GM21737 (cell line): Measurements from ENCODE around the gene GPC5.
"Not testable (repeated sequence)": the region's sequence is repeated elsewhere in the genome, so short reads cannot be mapped to it uniquely, and the experiment has no call there.

Experiments used
- ATAC-seq: cut with Tn5 transposase; IDR thresholded peaks from one replicate; pipeline ENCODE4 v1.9.1; 2021; ENCODE audit warnings: mild to moderate bottlenecking, moderate library complexity; ENCODE audit not compliant: unreplicated experiment

Gene GPC5

DNA sequence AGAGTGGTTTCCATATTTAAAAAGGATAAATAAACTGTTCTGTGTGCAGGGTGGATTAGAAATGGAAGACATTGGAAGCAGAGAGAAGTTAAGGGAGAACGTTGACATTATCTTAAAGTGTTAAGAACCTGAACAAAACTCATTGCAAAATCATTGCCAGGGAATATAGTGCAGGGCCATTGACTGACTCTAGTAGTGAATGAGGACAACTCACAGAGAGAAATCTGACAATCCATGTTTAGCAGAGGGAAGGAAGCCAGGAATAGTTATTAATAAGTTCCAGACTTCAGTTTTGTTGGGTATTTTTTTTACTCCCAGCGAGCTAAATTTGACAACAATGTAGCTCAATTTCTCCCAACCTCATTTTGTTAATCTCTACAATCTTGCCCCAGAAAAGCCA, 1273.4 kb downstream of the GPC5 start:
- no peak for ATAC-seq

DNA sequence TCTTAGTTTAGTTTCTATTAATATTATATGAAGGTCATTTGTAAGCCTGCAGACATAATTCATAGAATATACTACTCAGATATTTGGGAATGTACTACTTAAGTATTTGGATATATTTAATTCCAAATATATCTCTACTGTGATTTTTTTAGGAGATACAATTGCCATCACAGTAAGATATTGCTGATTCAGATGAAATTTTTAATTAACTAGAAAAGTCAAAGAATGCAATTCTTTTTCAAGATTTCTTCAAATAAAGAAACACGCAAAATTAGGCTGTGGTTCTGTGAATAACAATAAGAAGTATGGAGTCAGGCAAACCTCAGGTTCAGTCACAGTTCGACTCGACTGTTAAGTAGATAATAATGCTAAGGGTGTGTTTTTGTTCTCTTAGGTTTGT, 1277.8 kb downstream of the GPC5 start:
- ATAC-seq: no peak

DNA sequence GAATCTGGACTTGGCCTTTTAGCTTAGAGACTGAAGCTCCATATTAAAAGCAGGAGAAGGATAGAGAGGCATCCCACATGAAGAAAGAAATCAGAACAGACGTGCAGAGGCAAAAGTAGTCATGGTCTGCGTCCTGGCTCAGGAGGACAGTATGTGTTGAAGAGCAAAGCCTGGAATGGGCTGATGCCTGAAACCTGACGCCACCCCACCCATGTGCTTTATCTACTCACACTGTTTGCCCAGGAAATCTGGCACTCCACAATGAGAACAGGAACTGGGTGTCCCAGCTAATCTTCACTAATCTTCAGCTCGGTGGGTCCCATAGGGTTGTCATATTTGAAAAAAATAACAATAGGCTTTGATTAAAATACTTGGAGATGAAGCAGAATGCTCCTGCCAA, 1279.2 kb downstream of the GPC5 start:
- no peak for ATAC-seq

DNA sequence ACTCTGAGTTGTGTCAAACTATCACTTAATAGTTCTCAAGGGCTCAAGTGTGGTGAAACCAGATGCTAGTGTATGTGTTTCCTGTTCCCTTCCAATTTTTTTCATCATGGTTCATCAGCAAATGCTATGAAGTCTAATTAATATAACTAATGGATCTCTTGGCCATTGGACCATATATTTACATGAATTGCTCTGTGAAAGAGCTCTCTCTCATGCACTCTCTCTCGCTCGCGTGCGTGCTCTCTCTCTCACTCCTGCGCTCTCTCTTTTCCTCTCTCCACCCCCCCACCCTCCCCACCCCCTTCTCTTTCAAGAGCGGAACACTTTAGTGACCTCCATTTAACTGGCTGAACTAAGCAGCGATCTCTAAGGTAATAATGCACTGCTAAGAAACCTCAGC, 1281.2 kb downstream of the GPC5 start:
- no peak for ATAC-seq

DNA sequence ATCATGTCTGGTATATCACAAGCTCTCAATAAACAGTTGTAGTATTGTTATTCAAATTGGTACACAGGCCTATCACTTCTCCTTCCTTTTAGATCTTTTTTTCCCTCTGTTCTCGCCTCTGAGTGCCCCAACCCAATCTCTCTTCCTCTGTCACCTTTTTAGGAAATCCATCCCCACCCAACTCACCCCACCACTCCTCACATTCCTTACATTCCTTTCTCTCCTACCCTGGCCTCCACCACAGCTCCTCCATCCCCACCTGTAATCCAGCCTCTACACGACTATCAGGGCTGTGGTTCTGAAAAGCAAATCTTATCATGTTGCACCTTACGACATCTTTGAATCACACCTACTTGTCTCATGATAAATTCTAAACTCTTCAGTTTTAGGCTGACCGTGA, 1282.8 kb downstream of the GPC5 start:
- no peak for ATAC-seq

DNA sequence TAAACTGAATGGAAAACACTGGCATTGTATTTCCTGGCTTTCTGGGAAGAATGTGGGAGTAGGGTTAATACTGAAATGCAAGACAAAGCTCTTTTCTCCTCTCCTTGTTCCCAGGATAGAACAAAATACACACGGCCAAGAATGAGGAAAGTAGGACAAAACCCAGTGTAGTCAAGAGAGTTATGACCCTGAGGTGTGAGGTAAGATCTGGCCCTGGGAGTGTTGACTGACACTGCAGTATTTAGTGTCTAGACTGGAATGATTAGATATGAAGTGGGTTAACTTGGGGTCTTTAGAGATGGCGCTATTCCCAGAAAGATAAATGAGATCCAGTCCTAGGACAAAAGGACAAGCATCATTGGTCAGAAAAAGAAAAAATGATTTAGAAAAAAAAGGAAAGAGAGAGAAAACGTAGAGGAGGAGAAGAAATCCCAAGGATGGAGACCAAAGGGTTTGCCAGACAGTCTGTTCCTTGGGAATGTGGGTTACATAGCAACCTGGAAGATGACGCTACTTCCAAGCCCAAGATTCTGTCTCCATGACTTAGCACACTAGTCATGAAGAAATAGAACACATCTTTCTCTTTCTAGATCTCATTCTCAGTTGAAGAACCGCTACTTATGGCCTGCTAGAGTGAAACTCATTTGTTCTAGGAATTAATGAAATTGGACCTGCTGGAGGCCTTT, 1284.6 kb downstream of the GPC5 start:
- ATAC-seq: no peak

DNA sequence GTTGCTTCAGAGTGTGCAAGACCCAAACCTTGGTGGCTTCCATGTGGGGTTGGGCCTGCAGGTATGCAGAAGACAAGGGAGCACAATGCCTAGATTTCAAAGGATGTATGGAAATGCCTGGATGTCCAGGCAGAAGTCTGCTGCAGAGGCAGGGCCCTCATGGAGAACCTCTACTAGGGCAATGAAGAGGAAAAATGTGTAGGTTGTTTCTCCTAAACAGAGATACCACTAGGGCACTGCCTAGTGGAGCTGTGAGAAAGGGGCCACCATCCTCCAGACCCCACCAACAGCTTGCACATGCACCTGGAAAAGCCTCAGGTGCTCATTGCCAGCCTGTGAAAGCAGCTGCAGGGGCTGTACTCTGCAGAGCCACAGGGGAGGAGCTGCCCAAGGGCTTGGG, 1295.6 kb downstream of the GPC5 start:
- ATAC-seq: no peak

DNA sequence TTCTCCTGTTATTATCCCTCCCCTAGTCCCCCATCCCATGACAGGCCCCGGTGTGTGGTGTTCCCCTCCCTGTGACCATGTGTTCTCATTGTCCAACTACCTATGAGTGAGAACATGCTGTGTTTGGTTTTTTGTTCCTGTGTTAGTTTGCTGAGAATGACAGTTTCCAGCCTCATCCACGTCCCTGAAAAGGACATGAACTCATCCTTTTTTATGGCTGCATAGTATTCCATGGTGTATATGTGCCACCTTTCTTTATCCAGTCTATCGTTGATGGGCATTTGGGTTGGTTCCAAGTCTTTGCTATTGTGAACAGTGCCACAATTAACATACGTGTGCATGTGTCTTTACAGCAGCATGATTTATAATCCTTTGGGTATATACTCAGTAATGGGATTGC, 1297.4 kb downstream of the GPC5 start:
- not testable (repeated sequence) for ATAC-seq

DNA sequence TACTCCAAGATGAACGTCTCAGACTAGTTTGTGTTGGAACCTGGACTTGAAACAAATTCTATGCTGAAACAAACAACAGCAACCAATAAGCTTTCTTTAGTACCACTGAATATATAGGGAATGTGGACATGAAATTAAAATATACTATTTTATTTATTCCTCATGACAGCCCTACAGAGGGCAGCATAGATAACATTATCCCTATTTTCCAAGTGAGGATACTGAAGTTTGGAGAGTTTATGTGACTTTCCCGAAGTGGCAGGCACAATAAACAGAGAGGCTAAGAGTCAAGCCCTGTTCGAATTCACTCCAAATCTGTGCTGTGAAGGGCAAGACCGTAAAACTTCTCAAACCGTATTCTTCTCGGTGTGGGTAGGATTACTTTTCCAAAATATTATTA, 1318.3 kb downstream of the GPC5 start:
- ATAC-seq: no peak

DNA sequence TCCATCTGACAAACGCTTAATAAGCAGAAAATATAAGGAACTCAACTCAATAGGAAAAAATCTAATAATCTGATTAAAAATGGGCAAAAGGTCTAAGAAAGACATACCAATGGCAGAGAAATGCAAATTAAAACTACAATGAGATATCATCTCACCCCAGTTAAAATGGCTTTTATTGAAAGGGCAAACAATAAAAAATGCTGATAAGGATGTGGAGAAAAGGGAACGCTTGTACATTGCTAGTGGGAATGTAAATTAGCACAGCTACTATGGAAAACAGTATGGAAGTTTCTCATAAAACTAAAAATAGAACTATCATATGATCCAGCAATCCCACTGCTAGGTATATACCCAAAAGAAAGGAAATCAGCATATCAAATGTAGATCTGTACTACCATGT, 1319.4 kb downstream of the GPC5 start:
- ATAC-seq: no peak

DNA sequence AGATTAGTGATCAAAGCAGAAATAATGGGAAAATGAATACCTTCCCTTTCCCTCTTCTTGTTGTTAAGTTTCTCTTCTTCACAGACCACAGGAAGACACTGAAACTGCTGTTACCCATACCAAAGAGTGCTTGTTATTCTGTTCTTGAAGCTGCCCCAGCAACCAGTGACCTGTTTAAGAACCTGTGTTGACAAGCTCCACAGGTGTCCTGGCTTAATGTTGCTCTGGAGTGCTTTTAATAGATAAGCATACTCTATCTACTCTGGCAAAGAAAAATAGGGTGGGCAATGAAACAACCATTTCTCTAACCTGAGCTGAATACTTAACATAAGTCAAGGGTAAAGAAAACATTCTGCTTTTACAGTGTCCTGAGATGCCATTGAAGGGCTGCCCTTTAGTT, 1321.4 kb downstream of the GPC5 start:
- no peak for ATAC-seq

DNA sequence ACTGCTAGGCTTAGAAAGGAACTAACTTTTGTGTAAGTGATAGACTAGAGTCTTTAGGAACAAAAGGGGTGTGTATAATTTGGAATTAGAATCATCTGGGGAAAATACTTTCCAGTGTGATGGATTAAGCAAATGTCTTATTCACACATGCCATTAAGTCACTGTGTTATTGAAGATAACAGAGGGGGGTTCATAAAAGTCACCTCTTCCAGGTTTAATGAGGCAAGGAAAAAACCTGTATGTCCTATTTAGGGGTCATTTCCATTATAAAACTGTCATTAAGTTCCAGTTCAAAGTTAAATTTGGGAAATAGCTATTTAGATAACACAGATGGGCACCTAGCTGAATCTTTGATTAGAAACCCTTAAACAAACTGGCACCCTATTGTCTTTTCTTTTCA, 1323.2 kb downstream of the GPC5 start:
- no peak for ATAC-seq

DNA sequence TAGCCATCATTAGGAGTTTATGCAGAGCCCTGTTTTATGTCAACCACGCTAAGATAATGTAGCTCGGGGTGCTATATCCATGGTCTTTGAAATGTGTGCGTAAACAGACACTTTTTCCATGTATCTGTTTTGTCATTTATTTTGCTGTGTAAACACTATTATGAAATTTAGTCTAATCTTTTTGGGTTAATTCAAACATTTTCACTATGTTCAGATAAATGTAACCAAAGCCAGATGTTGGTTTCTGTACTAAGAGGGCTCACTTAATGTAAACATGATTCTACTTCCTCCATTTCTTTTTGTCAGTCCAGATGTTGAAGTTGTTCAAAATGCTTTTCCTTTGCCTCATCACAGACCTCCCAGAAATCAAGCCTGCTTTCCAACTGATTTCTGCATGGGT, 1328.7 kb downstream of the GPC5 start:
- no peak for ATAC-seq

DNA sequence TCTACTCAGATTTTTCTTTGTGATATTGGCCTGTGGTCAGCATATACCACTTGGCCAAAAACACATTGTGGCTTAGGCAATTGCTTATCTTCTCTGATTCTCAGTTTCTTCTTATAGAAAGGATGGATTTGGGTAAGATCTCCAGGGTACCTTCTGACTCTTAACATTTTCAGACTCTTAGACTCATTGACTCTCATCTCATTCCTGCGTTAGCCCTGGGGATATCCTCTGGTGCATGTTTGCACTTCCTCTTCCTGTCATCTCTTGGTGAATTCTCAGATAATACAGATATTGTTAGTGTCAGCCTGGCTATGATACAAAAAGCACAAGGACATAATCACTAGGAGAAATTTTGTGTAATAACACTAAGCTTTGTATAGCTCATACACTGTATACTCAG, 1335.6 kb downstream of the GPC5 start:
- no peak for ATAC-seq

DNA sequence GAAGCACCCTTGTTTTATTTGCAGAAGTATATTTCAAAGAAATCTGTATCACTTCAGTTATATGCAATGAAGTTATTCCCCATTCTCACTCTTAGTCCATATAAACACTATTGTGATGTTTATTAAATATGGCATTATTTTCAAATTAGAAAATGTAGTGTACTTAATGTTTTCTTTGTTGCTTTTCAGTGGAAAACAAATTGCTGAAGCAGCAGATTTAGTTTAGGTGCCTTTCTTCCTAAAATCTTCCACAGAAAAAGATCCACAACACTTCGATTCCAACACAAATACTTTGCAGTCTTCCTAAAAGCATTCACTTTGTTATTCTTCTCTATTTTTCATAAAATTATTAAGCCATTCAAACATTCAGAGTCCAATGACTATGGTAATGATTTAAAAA, 1336.1 kb downstream of the GPC5 start:
- no peak for ATAC-seq

DNA sequence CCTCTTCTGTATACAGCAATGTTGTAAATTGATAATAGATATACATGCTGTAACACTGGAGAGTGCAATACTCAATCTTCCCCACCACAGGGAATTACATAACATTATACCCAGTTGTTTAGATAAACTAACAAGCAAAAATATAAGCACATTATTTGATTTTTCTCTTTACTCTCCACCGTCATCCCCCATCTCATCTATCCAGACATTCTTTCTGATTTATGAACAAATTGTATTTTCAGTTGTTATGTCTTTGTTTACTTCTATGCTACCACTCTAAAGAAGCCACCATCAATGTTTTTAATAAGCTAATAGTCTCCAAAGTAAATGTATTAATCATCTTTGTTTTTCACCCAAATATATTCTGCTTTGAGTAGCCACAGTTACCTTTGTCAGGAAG, 1337.5 kb downstream of the GPC5 start:
- no peak for ATAC-seq

DNA sequence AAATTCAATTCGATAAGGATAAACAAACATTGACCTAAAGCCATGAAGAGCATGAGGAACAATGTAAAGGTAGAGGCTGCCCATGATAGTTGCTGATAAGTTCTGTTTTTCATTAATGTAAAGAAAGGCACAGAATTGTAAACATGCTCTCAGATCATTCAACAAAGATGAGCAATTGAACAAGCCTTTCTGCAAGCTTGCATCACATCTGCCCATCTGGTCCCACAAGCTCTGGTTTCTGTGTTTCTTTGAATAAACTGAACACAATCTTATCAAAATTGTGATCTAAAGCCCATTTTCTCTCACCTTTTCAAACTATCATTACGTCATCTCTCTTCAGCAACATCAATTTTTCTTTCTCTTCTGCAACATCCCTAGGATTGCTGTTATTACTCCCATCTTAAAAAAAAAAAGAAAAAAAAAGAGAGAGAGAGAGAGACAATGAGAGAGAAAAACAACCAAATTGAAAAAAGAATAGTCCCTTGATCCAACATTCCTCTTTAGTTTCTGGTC, 1340.9 kb downstream of the GPC5 start:
- ATAC-seq: no peak

DNA sequence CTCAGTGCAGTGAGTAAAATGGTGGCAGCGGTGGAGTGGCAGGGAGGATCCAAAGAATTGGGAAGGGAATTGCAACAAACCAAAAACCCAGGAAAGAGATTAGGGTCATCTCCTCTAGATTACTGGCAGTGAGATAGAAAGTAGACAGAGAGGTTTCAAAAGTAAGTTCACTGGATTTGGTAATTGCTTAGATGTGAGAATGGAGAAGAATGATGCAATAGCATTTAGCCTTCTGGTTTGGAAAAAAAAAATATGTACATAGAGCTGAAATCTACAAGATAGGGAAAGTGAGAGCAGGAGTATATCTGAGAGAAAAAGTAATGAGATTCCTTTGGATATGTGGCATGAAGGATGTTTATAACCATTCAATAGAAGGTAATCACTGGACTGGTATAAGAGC, 1345.6 kb downstream of the GPC5 start:
- ATAC-seq: no peak

DNA sequence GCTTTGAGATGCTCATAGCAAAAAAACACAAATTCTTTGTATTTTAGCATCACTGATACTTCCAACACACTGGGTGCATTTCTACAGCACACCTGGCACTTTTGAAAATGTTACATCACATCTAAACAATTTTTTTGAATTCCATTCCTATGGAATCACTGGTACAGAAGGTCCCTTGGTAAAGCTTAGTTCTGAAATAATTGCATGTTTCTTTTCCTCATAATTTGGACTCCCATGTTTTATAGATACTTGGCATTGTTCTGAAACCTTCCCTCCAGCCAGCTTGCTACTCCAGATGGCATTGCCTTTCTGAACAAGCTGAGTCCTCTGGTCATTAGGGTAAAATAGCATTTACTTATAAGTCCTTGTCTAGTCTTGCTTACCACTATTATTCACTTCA, 1346.8 kb downstream of the GPC5 start:
- no peak for ATAC-seq

DNA sequence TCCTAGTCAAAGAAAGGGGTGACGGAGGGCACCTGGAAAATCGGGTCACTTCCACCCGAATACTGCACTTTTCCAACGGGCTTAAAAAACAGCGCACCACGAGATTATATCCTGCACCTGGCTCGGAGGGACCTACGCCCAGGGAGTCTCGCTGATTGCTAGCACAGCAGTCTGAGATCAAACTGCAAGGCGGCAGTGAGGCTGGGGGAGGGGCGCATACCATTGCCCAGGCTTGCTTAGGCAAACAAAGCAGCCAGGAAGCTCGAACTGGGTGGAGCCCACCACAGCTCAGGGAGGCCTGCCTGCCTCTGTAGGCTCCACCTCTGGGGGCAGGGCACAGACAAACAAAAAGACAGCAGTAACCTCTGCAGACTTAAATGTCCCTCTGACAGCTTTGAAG, 1354.3 kb downstream of the GPC5 start:
- ATAC-seq: not testable (repeated sequence)

DNA sequence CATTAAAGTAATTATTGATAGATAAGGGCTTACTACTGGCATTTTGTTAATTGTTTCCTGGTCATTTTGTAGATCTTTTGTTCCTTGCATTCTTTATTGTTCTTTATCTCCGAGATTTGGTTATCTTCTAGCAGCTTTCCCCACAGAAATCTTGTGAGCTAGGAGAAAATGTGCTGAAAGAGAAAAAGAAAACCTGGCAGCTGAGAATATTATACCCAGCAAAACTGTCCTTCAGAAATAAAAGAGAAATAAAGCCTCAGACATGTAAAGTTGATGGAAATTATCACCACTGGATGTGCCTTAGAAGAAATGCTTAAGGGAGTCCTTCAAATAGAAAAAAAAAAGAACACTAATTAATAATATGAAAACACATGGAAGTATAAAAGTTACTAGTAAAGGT, 1363.3 kb downstream of the GPC5 start:
- ATAC-seq: no peak

DNA sequence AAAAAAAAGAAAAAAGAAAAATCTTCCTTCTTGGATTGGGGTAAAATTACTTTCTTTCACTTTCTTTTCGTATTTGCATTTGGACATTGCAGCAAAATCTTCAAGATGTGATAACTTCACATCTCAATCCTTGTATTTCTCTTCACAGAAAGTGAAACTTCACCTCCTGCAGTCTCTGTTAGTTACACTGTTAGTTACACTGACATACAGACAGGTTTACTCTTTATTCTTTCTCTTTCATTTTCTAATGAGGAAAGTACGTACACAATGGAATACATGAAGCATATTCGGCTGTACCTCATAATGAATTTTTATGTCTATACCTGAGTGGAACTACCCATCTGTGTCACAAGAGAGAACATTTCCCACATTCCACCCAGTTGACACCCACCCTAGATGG, 1369.0 kb downstream of the GPC5 start:
- no peak for ATAC-seq

DNA sequence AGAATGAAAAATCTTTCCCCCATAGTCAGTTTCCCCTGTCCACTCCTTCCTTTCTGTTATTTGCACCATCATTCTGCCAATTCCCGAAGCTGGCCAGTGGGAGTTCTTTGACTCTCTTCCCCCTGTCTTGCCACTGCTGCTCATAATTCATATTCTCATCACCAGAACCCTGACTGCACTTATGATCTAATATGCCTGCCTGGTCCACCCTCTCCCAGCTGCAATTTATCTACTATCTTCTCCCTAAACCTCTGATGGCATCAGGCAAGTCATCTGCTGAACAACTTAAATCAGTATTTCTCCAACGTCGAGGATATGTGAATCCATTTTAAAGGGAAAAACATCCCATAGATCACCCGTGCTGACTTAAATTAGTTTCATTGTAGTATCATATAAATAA, 1370.2 kb downstream of the GPC5 start:
- no peak for ATAC-seq
